Measurements from ENCODE around the gene THEM5. TPM values are rescaled to one million over a fixed set of nuclear protein-coding genes. Genes with fewer than 3 reads are reported as not detected.

The THEM5 gene
- total RNA-seq, 2 experiments from 2014 or later: not detected

GRCh38 chr1:151837884-151838221 is 15.7 kb downstream of the THEM5 start:
- Mint-ChIP-seq H3K27me3 (ENCODE audit: low read depth) (no peaks in the 10 kb centered on the region), H3K4me3 (peak overlapping the region; percentile 72), H3K27ac (peak overlapping the region; percentile 57), H3K9me3 (no peaks in the 10 kb centered on the region), H3K4me1 (ENCODE audit: low read depth) (peaks cover 45% of the 10 kb centered on the region), H3K36me3 (ENCODE audit: low read depth) (peaks cover 2% of the 10 kb centered on the region)
- CTCF ChIA-PET: interaction anchor here (1.7 to 2.4 kb wide), 3 partner anchors 75 to 244 kb away, joined by 6 to 13 read pairs (median 12); partner anchors contain the start of gene MRPL9
- intact Hi-C loops (cut with micrococcal nuclease): loop anchor here (2.0 to 10.0 kb wide), 8 partner anchors 47 to 643 kb away; partner anchors contain the start of genes CELF3, PIP5K1A, POGZ and TDRKH
- no peak for DNase-seq

DNA sequence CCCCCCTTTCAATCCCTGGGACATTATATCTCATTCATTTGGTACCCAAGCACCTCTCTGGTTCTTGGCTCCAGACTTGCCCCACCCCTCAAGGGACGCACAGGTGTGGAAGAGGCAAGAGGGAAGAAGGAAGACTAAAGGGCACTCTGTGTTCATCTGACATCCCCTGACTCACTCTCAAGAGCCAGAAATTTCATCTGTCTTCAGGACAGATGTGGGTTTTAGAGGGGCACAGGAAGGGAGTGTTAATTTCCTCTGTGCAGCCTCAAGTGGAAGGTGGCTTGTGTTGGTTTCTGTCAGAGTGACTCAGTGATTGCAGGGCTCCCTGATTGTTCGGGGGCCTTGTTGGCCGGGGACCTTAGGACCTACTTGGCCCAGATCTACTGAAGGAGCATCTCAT is 16.3 kb downstream of the THEM5 start:
- peak overlapping the region; percentile 72 for H3K4me3 Mint-ChIP-seq
- CTCF ChIA-PET: interaction anchor here (0.5 to 2.4 kb wide), 26 partner anchors 9 to 622 kb away, joined by 3 to 14 read pairs (median 5); partner anchors contain the start of gene MRPL9
- H3K4me1 Mint-ChIP-seq (ENCODE audit: low read depth): peaks cover 45% of the 10 kb centered on the region

GRCh38 chr1:151835596-151835995 is 17.9 kb downstream of the THEM5 start:
- Mint-ChIP-seq H3K27me3 (ENCODE audit: low read depth) (no peaks in the 10 kb centered on the region), H3K27ac (no peak overlapping the region), H3K4me1 (ENCODE audit: low read depth) (peaks cover 44% of the 10 kb centered on the region), H3K9me3 (no peaks in the 10 kb centered on the region), H3K36me3 (ENCODE audit: low read depth) (no peaks in the 10 kb centered on the region), H3K4me3 (no peak overlapping the region)
- intact Hi-C loops (cut with micrococcal nuclease): loop anchor here (5.0 to 10.0 kb wide), 5 partner anchors 118 to 641 kb away; partner anchors contain the start of genes CELF3, PIP5K1A, POGZ and VPS72
- no peak for DNase-seq
- CTCF ChIA-PET: interaction anchor here (0.8 to 2.4 kb wide), 20 partner anchors 8 to 300 kb away, joined by 3 to 14 read pairs (median 5); partner anchors contain the start of gene MRPL9

More for the DNA sequence above, 16.3 kb downstream of the THEM5 start:
- Mint-ChIP-seq H3K36me3 (ENCODE audit: low read depth) (peaks cover 2% of the 10 kb centered on the region), H3K9me3 (no peaks in the 10 kb centered on the region), H3K27ac (peak overlapping the region; percentile 57), H3K27me3 (ENCODE audit: low read depth) (no peaks in the 10 kb centered on the region)
- intact Hi-C loops (cut with micrococcal nuclease): loop anchor here (2.0 to 10.0 kb wide), 6 partner anchors 46 to 642 kb away; partner anchors contain the start of genes CELF3, PIP5K1A, POGZ and TDRKH
- DNase-seq: peak; percentile 56

GRCh38 chr1:151834239-151834638 is 19.3 kb downstream of the THEM5 start:
- no peak for DNase-seq
- Mint-ChIP-seq H3K9me3 (no peaks in the 10 kb centered on the region), H3K27me3 (ENCODE audit: low read depth) (no peaks in the 10 kb centered on the region), H3K36me3 (ENCODE audit: low read depth) (no peaks in the 10 kb centered on the region), H3K27ac (no peak overlapping the region), H3K4me1 (ENCODE audit: low read depth) (peaks cover 46% of the 10 kb centered on the region), H3K4me3 (no peak overlapping the region)
- CTCF ChIA-PET: interaction anchor here (1.0 to 1.6 kb wide), 3 partner anchors 10 to 71 kb away, joined by 3 to 5 read pairs (median 4); partner anchors contain the start of gene MRPL9
- intact Hi-C loops (cut with micrococcal nuclease): loop anchor here (10.0 kb wide), 1 partner anchor 639 kb away; the partner anchor contains the start of genes PIP5K1A and VPS72

DNA sequence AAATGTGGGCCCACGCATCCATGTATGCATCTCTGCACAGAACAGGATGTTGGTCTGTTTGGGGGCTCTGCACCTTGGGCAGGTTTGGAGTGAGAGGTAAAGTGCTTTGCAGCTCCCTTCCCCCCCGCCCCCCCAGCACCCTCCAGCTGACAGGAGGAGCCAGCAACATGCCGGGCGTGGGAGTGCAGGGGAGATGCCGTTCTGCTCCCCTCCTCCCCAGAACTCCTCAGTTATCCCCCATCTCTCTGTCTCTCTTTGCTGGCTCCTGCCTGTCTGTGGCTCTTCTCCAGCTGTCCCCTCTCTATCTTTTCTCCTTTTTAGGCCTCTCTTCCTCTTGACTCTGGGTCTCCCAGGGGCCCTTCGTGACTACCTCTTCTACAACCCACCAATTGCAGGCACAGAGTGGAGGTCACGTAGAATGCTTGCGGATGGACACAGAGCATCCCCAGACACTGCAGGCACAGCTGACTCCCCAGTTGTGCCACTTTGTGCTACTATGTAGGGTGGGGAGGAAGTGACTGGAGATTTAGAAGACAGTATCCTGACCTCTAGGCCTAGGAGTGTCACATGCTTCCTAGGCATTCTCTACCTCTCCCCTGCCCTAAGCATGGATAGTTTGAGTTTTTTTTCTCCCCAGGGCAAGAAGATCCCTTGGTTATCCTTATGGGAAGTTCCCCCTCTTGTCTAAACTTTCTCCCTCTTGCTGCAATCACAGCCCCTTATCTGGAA is 20.2 kb downstream of the THEM5 start:
- no peaks in the 10 kb centered on the region for H3K9me3 Mint-ChIP-seq
- intact Hi-C loops (cut with micrococcal nuclease): loop anchor here (10.0 kb wide), 1 partner anchor 639 kb away; the partner anchor contains the start of genes PIP5K1A and VPS72
- peaks cover 53% of the 10 kb centered on the region for H3K4me1 Mint-ChIP-seq (ENCODE audit: low read depth)
- CTCF ChIA-PET: interaction anchor here (1.0 to 1.5 kb wide), 2 partner anchors 13 to 202 kb away, joined by 3 read pairs; no protein-coding TSS in a partner anchor
- no peak for DNase-seq
- no peaks in the 10 kb centered on the region for H3K36me3 Mint-ChIP-seq (ENCODE audit: low read depth)
- H3K27me3 Mint-ChIP-seq (ENCODE audit: low read depth): no peaks in the 10 kb centered on the region
- H3K27ac Mint-ChIP-seq: no peak overlapping the region
- H3K4me3 Mint-ChIP-seq: no peak overlapping the region

GRCh38 chr1:151832318-151832980 is 21.1 kb downstream of the THEM5 start:
- peak overlapping the region; percentile 14 for H3K27ac Mint-ChIP-seq
- no peaks in the 10 kb centered on the region for H3K36me3 Mint-ChIP-seq (ENCODE audit: low read depth)
- H3K4me3 Mint-ChIP-seq: no peak overlapping the region
- peaks cover 58% of the 10 kb centered on the region for H3K4me1 Mint-ChIP-seq (ENCODE audit: low read depth)
- H3K9me3 Mint-ChIP-seq: no peaks in the 10 kb centered on the region
- CTCF ChIA-PET: interaction anchor here (0.7 to 1.5 kb wide), 3 partner anchors 12 to 397 kb away, joined by 3 read pairs; no protein-coding TSS in a partner anchor
- DNase-seq: no peak
- intact Hi-C loops (cut with micrococcal nuclease): loop anchor here (10.0 kb wide), 1 partner anchor 638 kb away; the partner anchor contains the start of genes PIP5K1A and VPS72
- H3K27me3 Mint-ChIP-seq (ENCODE audit: low read depth): no peaks in the 10 kb centered on the region

DNA sequence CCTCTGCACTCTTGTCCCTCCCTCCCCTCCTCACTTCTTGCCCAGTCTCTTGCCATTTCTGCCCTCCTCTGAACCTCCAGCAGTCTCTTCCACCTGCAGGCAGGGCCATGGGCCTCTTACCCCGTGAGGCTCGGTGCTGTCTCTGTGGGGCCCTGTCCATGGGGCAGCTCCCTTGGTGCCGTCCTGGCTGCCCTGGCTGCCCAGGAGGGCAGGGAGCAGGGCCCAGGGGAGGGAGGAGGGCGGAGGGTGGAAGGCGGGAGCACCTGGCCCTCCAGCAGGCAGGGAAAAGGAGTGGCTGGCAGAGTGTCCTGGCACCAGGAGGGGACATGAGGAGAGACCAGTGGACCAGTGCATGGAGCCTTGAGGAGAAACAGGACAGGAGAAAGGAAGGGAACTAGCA is 21.9 kb downstream of the THEM5 start, which contains the start of gene RORC:
Gene RORC, minus strand, starts transcription at position 198 of the 400 bp plus-strand sequence. Its CDS starts 38 bp downstream, at position 160.
- Mint-ChIP-seq H3K27me3 (ENCODE audit: low read depth) (no peaks in the 10 kb centered on the region), H3K36me3 (ENCODE audit: low read depth) (no peaks in the 10 kb centered on the region)

GRCh38 chr1:151831256-151831591 is 22.3 kb downstream of the THEM5 start:
- no peaks in the 10 kb centered on the region for H3K36me3 Mint-ChIP-seq (ENCODE audit: low read depth)
- peaks cover 49% of the 10 kb centered on the region for H3K4me1 Mint-ChIP-seq (ENCODE audit: low read depth)
- H3K4me3 Mint-ChIP-seq: no peak overlapping the region
- no peaks in the 10 kb centered on the region for H3K9me3 Mint-ChIP-seq
- no peaks in the 10 kb centered on the region for H3K27me3 Mint-ChIP-seq (ENCODE audit: low read depth)
- H3K27ac Mint-ChIP-seq: no peak overlapping the region
- DNase-seq: no peak
- intact Hi-C loops (cut with micrococcal nuclease): loop anchor here (10.0 kb wide), 1 partner anchor 636 kb away; the partner anchor contains the start of genes PIP5K1A and VPS72
- CTCF ChIA-PET: interaction anchor here (0.6 to 1.2 kb wide), 2 partner anchors 11 to 98 kb away, joined by 3 read pairs; no protein-coding TSS in a partner anchor

More for the DNA sequence above, 21.9 kb downstream of the THEM5 start, which contains the start of gene RORC:
- CTCF ChIA-PET: no interaction called here
- H3K4me3 Mint-ChIP-seq: no peak within 1 kb of the TSS
- peak within 1 kb of the TSS; percentile 14 for H3K27ac Mint-ChIP-seq
- H3K4me1 Mint-ChIP-seq (ENCODE audit: low read depth): peaks cover 50% of the 10 kb centered on the region
- H3K9me3 Mint-ChIP-seq: no peaks in the 10 kb centered on the region
- intact Hi-C loops (cut with micrococcal nuclease): loop anchor here (10.0 kb wide), 1 partner anchor 637 kb away; the partner anchor contains the start of genes PIP5K1A and VPS72
- no peak for DNase-seq

- H3K36me3 Mint-ChIP-seq (ENCODE audit: low read depth): no peaks in the 10 kb centered on the region
- CTCF ChIA-PET: interaction anchor here (0.6 to 1.3 kb wide), 5 partner anchors 9 to 49 kb away, joined by 3 to 4 read pairs (median 3); no protein-coding TSS in a partner anchor
- no peak overlapping the region for H3K4me3 Mint-ChIP-seq
- peaks cover 53% of the 10 kb centered on the region for H3K4me1 Mint-ChIP-seq (ENCODE audit: low read depth)
- H3K27me3 Mint-ChIP-seq (ENCODE audit: low read depth): no peaks in the 10 kb centered on the region
- intact Hi-C loops (cut with micrococcal nuclease): loop anchor here (10.0 kb wide), 1 partner anchor 635 kb away; the partner anchor contains the start of genes PIP5K1A and VPS72
- H3K9me3 Mint-ChIP-seq: no peaks in the 10 kb centered on the region
- no peak for DNase-seq
- H3K27ac Mint-ChIP-seq: peak overlapping the region; percentile 81
These were observed 23.5 kb downstream of the THEM5 start for GRCh38 chr1:151830055-151830454.

DNA sequence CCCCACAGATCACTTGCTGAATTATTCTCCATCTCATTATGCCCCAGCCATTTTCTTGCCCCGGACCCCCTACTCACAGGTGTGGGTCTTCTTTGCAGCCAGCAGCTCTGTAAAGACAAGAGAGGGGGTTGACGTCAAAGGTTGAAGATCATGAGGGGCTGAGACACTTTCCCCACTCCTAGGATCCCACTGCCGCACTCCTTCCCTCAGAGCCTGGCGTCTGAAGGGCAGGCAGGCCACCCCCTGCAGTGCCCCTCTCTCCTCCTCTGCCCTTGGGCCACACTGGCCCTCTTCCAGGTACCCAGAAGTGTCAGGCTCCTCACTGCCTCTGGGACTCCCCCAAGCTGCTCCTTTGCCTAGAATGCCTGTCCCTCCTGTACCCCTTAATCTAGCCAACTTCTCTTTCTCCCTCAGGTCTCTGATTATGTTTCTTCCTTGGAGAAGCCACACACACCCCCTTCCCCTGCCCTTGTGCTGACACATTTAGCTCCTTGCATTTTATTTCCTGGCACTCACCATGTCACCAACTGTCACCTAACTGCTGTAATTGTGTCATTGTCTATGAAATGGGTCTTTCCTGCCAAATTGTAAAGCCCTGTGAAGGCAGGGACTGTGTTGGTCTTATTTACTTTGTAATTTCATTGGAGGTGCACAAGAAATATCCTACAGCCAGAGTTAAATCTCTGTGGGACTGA is 24.0 kb downstream of the THEM5 start:
- H3K36me3 Mint-ChIP-seq (ENCODE audit: low read depth): no peaks in the 10 kb centered on the region
- peak overlapping the region; percentile 81 for H3K27ac Mint-ChIP-seq
- no peaks in the 10 kb centered on the region for H3K27me3 Mint-ChIP-seq (ENCODE audit: low read depth)
- H3K4me3 Mint-ChIP-seq: peak overlapping the region; percentile 41
- peak; percentile 62 for DNase-seq
- intact Hi-C loops (cut with micrococcal nuclease): loop anchor here (1.0 to 10.0 kb wide), 3 partner anchors 9 to 635 kb away; partner anchors contain the start of genes PIP5K1A, TDRKH and VPS72
- H3K9me3 Mint-ChIP-seq: no peaks in the 10 kb centered on the region
- CTCF ChIA-PET: interaction anchor here (0.5 to 1.4 kb wide), 3 partner anchors 15 to 52 kb away, joined by 3 to 4 read pairs (median 3); no protein-coding TSS in a partner anchor
- H3K4me1 Mint-ChIP-seq (ENCODE audit: low read depth): peaks cover 55% of the 10 kb centered on the region

- CTCF ChIA-PET: interaction anchor here (1.4 kb wide), 1 partner anchor 14 kb away, joined by 3 read pairs; no protein-coding TSS in a partner anchor
- DNase-seq: peak; percentile 35
- intact Hi-C loops (cut with micrococcal nuclease): loop anchor here (1.0 to 2.0 kb wide), 2 partner anchors 9 to 38 kb away; partner anchors contain the start of gene TDRKH
- Mint-ChIP-seq H3K4me3 (peak overlapping the region; percentile 41), H3K4me1 (ENCODE audit: low read depth) (peaks cover 51% of the 10 kb centered on the region), H3K27me3 (ENCODE audit: low read depth) (no peaks in the 10 kb centered on the region), H3K27ac (peak overlapping the region; percentile 81), H3K36me3 (ENCODE audit: low read depth) (no peaks in the 10 kb centered on the region), H3K9me3 (no peaks in the 10 kb centered on the region)
These were observed 24.6 kb downstream of the THEM5 start for GRCh38 chr1:151828921-151829320.
